Right lobe of liver (tissue), 6 donors: ENCODE measurements around the gene ZNF17. TPM values are rescaled to one million over a fixed set of nuclear protein-coding genes. Genes with fewer than 3 reads are reported as not detected.
A peak's percentile ranks its signal among the peaks of the same experiment; 100 is the strongest.

Source experiments
- ATAC-seq, 4 donors: fragments of 200-7000 bp; cut with Tn5 transposase; one replicate each; pipeline ENCODE4 v1.9.1; 2020; ENCODE audit warnings: mild to moderate bottlenecking in 4 of 4, moderate library complexity in 4 of 4
- DNase-seq, 3 donors: peaks; one replicate each; pipeline ENCODE4 v3.0.0-alpha.2; 2020
- H3K27ac ChIP-seq, 3 donors: fragments of 200-600 bp; one replicate each; pipeline ENCODE4 v1.8.0; 2022
- H3K27me3 ChIP-seq, 2 donors: fragments of 200-600 bp; one replicate each; pipeline ENCODE4 v1.8.0; 2022
- H3K36me3 ChIP-seq, 4 donors: fragments of 200-600 bp; sonication (generic) in 1 of 4; one replicate each; pipeline versions ENCODE4 v1.5.1 to v1.8.0; 2017 to 2022; ENCODE audit warnings: control low read depth in 1 of 4
- H3K4me1 ChIP-seq, 4 donors: fragments of 200-600 bp; sonication (generic) in 1 of 4; one replicate each; pipeline versions ENCODE4 v1.5.1 to v1.8.0; 2017 to 2022; ENCODE audit warnings: control low read depth in 1 of 4
- H3K4me3 ChIP-seq, 3 donors: fragments of 200-600 bp; one replicate each; pipeline ENCODE4 v1.8.0; 2022
- H3K9me3 ChIP-seq, 4 donors: fragments of 200-600 bp; sonication (generic) in 1 of 4; one replicate each; pipeline versions ENCODE4 v1.5.1 to v1.8.0; 2017 to 2022; ENCODE audit warnings: control low read depth in 1 of 4
- CTCF ChIP-seq, 4 donors: fragments of 200-600 bp in 3 of 4; fragments of 450-650 bp in 1 of 4; IDR thresholded peaks; one replicate each; pipeline versions ENCODE4 v1.5.1 to v1.8.0; 2016 to 2022; ENCODE audit warnings: antibody characterized with exemption in 4 of 4, mild to moderate bottlenecking in 2 of 4
- POLR2A ChIP-seq: fragments of 450-650 bp; IDR thresholded peaks from one replicate; pipeline ENCODE4 v1.6.1; 2017; ENCODE audit warnings: antibody characterized with exemption, mild to moderate bottlenecking
- WGBS: methylation state at CpG from one replicate; pipeline ENCODE4 v1.1.6; 2018; ENCODE audit warnings: low coverage, low lambda C conversion rate; ENCODE audit not compliant: insufficient coverage; ENCODE audit errors: missing lambda C conversion rate; 5-methylcytosine and 5-hydroxymethylcytosine counted together
- intact Hi-C, 2 donors: fragments of 100-400 bp; cut with DNase I; formaldehyde crosslinking; loops; one replicate each; pipeline versions ENCODE4 v1.11.2 to v1.14.1; 2022
- total RNA-seq, 6 experiments: library from RNA; depleted of rRNA in 2 of 6; stranded (reverse); fragments of >200 nt in 2 of 6; fragmentation: NEBNext Ultra II Directional in 3 of 6; extraction: Animal tissue kit (Norgen Biotek cat#: 25700) in 3 of 6; gene quantifications; one replicate each; pipeline versions ENCODE4 v1.1.0 to v1.2.4, GENCODE V29; 2016 to 2023
- donor health status: DM: no; HTN: yes; CAD: no.
- donor health status: DM: no; HTN: no; CAD: no.
- donor health status: DM: no; HTN: no; CAD: no.
- donor health status: DM: no; HTN: yes; CAD: no.
- donor health status: DM: no; HTN: yes; CAD: no.

The ZNF17 gene
- total RNA-seq, 6 experiments from 2014 or later = 1.8 to 4.6 (median 3.4) TPM

DNA sequence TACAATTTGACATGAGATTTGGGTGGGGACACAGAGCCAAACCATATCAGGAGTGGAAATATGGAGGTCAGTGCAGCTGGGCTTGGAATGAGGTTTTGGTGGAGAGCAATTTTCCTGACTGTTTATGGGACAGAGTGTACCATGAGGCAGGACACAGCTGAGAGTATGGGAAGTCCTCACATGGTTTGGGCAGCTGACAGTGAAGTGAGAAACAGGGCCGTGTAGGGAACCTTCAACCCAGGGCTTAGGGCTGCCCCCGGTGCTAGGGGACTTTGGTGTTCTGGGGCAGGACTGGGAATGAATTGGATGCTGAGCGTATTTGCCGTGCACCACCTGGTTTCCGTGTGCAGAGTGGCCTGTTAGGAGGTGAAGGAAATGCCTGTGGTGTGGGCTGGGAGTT, 15.3 kb upstream of the ZNF17 start:
- 100% methylated on average over 1 of the region's 5 CpGs for WGBS
- H3K36me3 ChIP-seq = peaks cover 0 to 28% (median 9%) of the 10 kb centered on the region in 4 donors
- peaks cover 0 to 17% (median 5%) of the 10 kb centered on the region in 4 donors for H3K9me3 ChIP-seq
- TF ChIP-seq CTCF (IDR thresholded peaks at IDR 0.05) = no peak
- no peak for TF ChIP-seq POLR2A
- ATAC-seq = peak in 1 of 4 donors; percentile 27
- H3K4me1 ChIP-seq = peaks cover 0 to 8% (median 0%) of the 10 kb centered on the region in 4 donors
- no peak overlapping the region for H3K27ac ChIP-seq
- no peaks in the 10 kb centered on the region for H3K27me3 ChIP-seq
- intact Hi-C loops = no loop called here
- H3K4me3 ChIP-seq = no peak overlapping the region
- no peak for DNase-seq

GRCh38 chr19:57398868-57399267, 12.1 kb upstream of the ZNF17 start:
- DNase-seq (no peak), ATAC-seq (no peak)
- Histone ChIP-seq H3K4me1 (no peaks in the 10 kb centered on the region), H3K27me3 (no peaks in the 10 kb centered on the region), H3K36me3 (peaks cover 0 to 27% (median 9%) of the 10 kb centered on the region in 4 donors), H3K9me3 (peaks cover 0 to 22% (median 8%) of the 10 kb centered on the region in 4 donors), H3K27ac (no peak overlapping the region), H3K4me3 (no peak overlapping the region)
- TF ChIP-seq CTCF (IDR thresholded peaks at IDR 0.05) (no peak), POLR2A (no peak)
- intact Hi-C loops = no loop called here
- WGBS = 87% methylated on average over 4 of the region's 5 CpGs

- 64% methylated on average over 2 of the region's 9 CpGs for WGBS
- Histone ChIP-seq H3K4me1 (no peaks in the 10 kb centered on the region), H3K4me3 (no peak overlapping the region), H3K9me3 (peaks cover 0 to 19% (median 6%) of the 10 kb centered on the region in 4 donors), H3K27me3 (no peaks in the 10 kb centered on the region), H3K27ac (no peak overlapping the region), H3K36me3 (peaks cover 0 to 5% (median 1%) of the 10 kb centered on the region in 4 donors)
- intact Hi-C loops = no loop called here
- TF ChIP-seq CTCF (IDR thresholded peaks at IDR 0.05) (no peak), POLR2A (no peak)
- no peak for DNase-seq
- no peak for ATAC-seq
These were observed 7.0 kb upstream of the ZNF17 start for GRCh38 chr19:57403737-57404563.

DNA sequence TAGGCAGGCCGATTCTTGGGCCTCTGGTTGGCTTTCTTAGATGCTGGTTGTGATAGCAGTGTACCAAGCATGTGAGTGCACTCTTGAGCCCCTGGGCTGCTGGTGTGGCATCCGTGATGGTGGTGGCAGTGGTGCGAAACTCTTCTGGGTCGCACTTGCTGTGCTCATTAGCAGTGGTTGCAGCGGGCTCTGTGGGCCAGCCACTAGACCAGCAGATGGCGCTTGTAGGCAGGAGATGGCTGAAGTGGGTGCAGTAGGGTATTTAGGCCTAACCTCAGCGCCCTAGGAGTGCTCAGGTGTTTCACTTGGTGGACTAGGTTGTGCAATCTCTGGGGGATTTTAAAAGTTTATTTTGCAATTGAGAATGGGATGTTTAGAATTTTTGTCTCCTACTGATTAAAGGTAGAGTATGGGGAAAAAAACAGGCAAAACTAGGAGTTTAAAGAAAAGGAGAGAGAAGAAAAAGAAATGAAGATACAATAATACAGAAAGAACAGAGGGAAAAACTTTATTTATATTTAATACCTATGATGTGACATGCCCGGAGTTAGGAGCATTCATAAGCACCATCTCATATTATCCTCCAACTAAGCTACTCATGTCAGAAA, 4.3 kb upstream of the ZNF17 start:
- ATAC-seq (peak; percentile 50 to 66 (median 62)), DNase-seq (peak; percentile 62 to 71 (median 63))
- Histone ChIP-seq H3K27me3 (no peaks in the 10 kb centered on the region), H3K27ac (no peak overlapping the region), H3K4me3 (no peak overlapping the region), H3K4me1 (peaks cover 0 to 7% (median 2%) of the 10 kb centered on the region in 4 donors), H3K9me3 (peaks cover 0 to 4% (median 2%) of the 10 kb centered on the region in 4 donors), H3K36me3 (no peaks in the 10 kb centered on the region)
- WGBS = 20% methylated on average over 8 of the region's 8 CpGs
- TF ChIP-seq CTCF (IDR thresholded peaks at IDR 0.05) = peak; percentile 44 to 74 (median 58)
- TF ChIP-seq POLR2A = no peak
- intact Hi-C loops = no loop called here
